PFSK-1 (cell line): ENCODE results near the gene POGLUT2.

Experiments used
- POLR2AphosphoS5 ChIP-seq: IDR thresholded peaks from 2 replicates; pipeline ENCODE4 v1.6.1; 2012; ENCODE audit warnings: low read depth, mild to moderate bottlenecking, control low read depth, low read length, moderate library complexity
- REST ChIP-seq, 2 experiments: IDR thresholded peaks; 2 replicates each; pipeline versions ENCODE4 v1.6.1 to v1.8.0; 2011 to 2012; ENCODE audit warnings: low read depth in 2 of 2, low read length in 2 of 2, control low read depth in 1 of 2, inconsistent platforms in 1 of 2, mild to moderate bottlenecking in 1 of 2, moderate library complexity in 1 of 2; ENCODE audit not compliant: insufficient read depth in 1 of 2
- SIN3A ChIP-seq: IDR thresholded peaks from 2 replicates; pipeline ENCODE4 v1.6.1; 2012; ENCODE audit warnings: mild to moderate bottlenecking, low read length, moderate library complexity, borderline replicate concordance; ENCODE audit not compliant: insufficient read depth
- TAF1 ChIP-seq: IDR thresholded peaks from 2 replicates; pipeline ENCODE4 v1.6.1; 2012; ENCODE audit warnings: low read length, control low read depth, borderline replicate concordance; ENCODE audit not compliant: insufficient read depth

GRCh38 chr13:102776271-102776670, 22.5 kb downstream of the POGLUT2 start:
- no peak for TF ChIP-seq REST (IDR thresholded peaks at IDR 0.05; ENCODE audit: insufficient read depth in 1 of 2, low read depth in 2 of 2, low read length in 2 of 2)
- no peak for TF ChIP-seq TAF1
- TF ChIP-seq POLR2AphosphoS5: no peak
- TF ChIP-seq SIN3A: no peak
